Mesothelial cell of epicardium (in vitro differentiated cells): ENCODE data around the gene TPM1. TPM values are rescaled to one million over a fixed set of nuclear protein-coding genes. Genes with fewer than 3 reads are reported as not detected.
"Not testable (repeated sequence)": the region's sequence is repeated elsewhere in the genome, so short reads cannot be mapped to it uniquely, and the experiment has no call there.

Source experiments
- DNase-seq, 2 experiments: peaks; one replicate each; pipeline ENCODE4 v3.0.0; 2021; ENCODE audit warnings: low spot score in 2 of 2; ENCODE audit not compliant: unreplicated experiment in 2 of 2
- H3K27ac Mint-ChIP-seq: 2 replicates; pipeline ENCODE4 v1.8.0; 2021; ENCODE audit warnings: mixed read lengths
- H3K27me3 Mint-ChIP-seq: 2 replicates; pipeline ENCODE4 v1.8.0; 2021; ENCODE audit warnings: low read depth, mixed read lengths
- H3K36me3 Mint-ChIP-seq: 2 replicates; pipeline ENCODE4 v1.8.0; 2021; ENCODE audit warnings: mixed read lengths
- H3K4me1 Mint-ChIP-seq: 2 replicates; pipeline ENCODE4 v1.8.0; 2021; ENCODE audit warnings: mixed read lengths
- H3K4me3 Mint-ChIP-seq: 2 replicates; pipeline ENCODE4 v1.8.0; 2021; ENCODE audit warnings: mild to moderate bottlenecking, moderate library complexity, mixed read lengths
- H3K9me3 Mint-ChIP-seq: 2 replicates; pipeline ENCODE4 v1.8.0; 2021; ENCODE audit warnings: mixed read lengths
- CTCF ChIP-seq: fragments of 200-600 bp; sonication (generic); IDR thresholded peaks from one replicate; pipeline ENCODE4 v1.5.0; 2021; ENCODE audit warnings: antibody characterized with exemption; ENCODE audit not compliant: unreplicated experiment
- total RNA-seq: library from RNA; stranded (reverse); gene quantifications from 3 replicates; pipeline ENCODE4 v1.2.1, GENCODE V29; 2021

Gene TPM1
- 635 to 667 TPM (median 659 TPM) in 3 replicates for total RNA-seq

- no peaks in the 10 kb centered on the region for H3K9me3 Mint-ChIP-seq
- H3K27me3 Mint-ChIP-seq: peaks cover 1% of the 10 kb centered on the region
- peak within 1 kb of the TSS; percentile 93 for H3K4me3 Mint-ChIP-seq
- H3K27ac Mint-ChIP-seq: peak within 1 kb of the TSS; percentile 94
- DNase-seq: peak; percentile 77 to 85
- no peak for TF ChIP-seq CTCF
- peaks cover 62% of the 10 kb centered on the region for H3K4me1 Mint-ChIP-seq
- peaks cover 5% of the 10 kb centered on the region for H3K36me3 Mint-ChIP-seq
These were observed at the start of gene TPM1 for GRCh38 chr15:63041974-63042876. Gene TPM1 (plus strand): TSS chr15:63042747. CDS start chr15:63042830, 83 bp downstream.

- Mint-ChIP-seq H3K9me3 (no peaks in the 10 kb centered on the region), H3K27me3 (no peaks in the 10 kb centered on the region), H3K36me3 (no peaks in the 10 kb centered on the region), H3K27ac (no peak overlapping the region), H3K4me3 (no peak overlapping the region), H3K4me1 (peaks cover 21% of the 10 kb centered on the region)
- TF ChIP-seq CTCF: no peak
- DNase-seq: no peak
These were observed 49.5 kb upstream of the TPM1 start for GRCh38 chr15:62993066-62993465.

- not testable (repeated sequence) for H3K27ac Mint-ChIP-seq, H3K36me3 Mint-ChIP-seq, H3K9me3 Mint-ChIP-seq, DNase-seq, H3K4me3 Mint-ChIP-seq, H3K27me3 Mint-ChIP-seq
- peaks cover 26% of the 10 kb centered on the region for H3K4me1 Mint-ChIP-seq
These were observed 48.9 kb upstream of the TPM1 start for GRCh38 chr15:62993632-62994031.

- Mint-ChIP-seq H3K9me3 (no peaks in the 10 kb centered on the region), H3K4me1 (peaks cover 29% of the 10 kb centered on the region), H3K36me3 (no peaks in the 10 kb centered on the region), H3K4me3 (no peak overlapping the region), H3K27ac (no peak overlapping the region), H3K27me3 (no peaks in the 10 kb centered on the region)
- no peak for DNase-seq
- no peak for TF ChIP-seq CTCF
These were observed 48.1 kb upstream of the TPM1 start for GRCh38 chr15:62994439-62994838.

- peaks cover 31% of the 10 kb centered on the region for H3K4me1 Mint-ChIP-seq
These were observed 47.4 kb upstream of the TPM1 start for GRCh38 chr15:62994975-62995681.

More at GRCh38 chr15:62994975-62995681, 47.4 kb upstream of the TPM1 start:
- DNase-seq: no peak
- Mint-ChIP-seq H3K27ac (no peak overlapping the region), H3K27me3 (no peaks in the 10 kb centered on the region), H3K9me3 (no peaks in the 10 kb centered on the region), H3K4me3 (no peak overlapping the region), H3K36me3 (no peaks in the 10 kb centered on the region)
- TF ChIP-seq CTCF: no peak
